Erythroblast (primary cell): ENCODE results near the gene EDAR.

Experiments
- GATA1 ChIP-seq: IDR thresholded peaks from 2 replicates; pipeline ENCODE4 v1.6.1; 2011; ENCODE audit warnings: low read depth, mild to moderate bottlenecking, control low read depth, low read length, moderate library complexity
- POLR2A ChIP-seq: IDR thresholded peaks from 2 replicates; pipeline ENCODE4 v1.6.1; 2011; ENCODE audit warnings: mild to moderate bottlenecking, low read length

GRCh38 chr2:108907822-108908712 lies 81.0 kb downstream of the EDAR start:
- TF ChIP-seq GATA1 (no peak), POLR2A (no peak)
